ENCODE measurements around the gene SKI.
A peak's percentile ranks its signal among the peaks of the same experiment; 100 is the strongest.
"Not testable (repeated sequence)": the region's sequence is repeated elsewhere in the genome, so short reads cannot be mapped to it uniquely, and the experiment has no call there.

The SKI gene

DNA sequence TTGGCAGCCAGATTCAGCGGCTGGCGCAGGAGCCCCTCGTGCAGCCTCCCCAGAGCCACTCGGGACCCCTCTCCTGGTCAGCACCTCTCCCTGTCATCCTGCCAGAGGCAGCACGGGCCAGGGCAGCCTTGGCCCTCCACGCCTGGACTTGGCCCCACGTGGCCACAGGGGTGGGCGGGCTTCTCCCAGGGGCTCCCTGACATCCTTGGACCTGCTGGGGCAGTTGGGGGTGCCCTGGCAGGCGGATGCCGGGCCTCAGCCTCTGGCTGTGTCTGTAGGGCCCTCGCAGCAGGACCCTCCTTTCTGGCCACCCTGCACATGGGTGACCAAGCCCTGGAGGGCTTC, 103.1 kb downstream of the SKI start:
- no peaks in the 10 kb centered on the region for H3K36me3 Mint-ChIP-seq (ENCODE audit: low read depth)
- peaks cover 60% of the 10 kb centered on the region for H3K4me1 Mint-ChIP-seq
- H3K27me3 Mint-ChIP-seq (ENCODE audit: low read depth) = peaks cover 7% of the 10 kb centered on the region
- TF ChIP-seq, protein P1, sequence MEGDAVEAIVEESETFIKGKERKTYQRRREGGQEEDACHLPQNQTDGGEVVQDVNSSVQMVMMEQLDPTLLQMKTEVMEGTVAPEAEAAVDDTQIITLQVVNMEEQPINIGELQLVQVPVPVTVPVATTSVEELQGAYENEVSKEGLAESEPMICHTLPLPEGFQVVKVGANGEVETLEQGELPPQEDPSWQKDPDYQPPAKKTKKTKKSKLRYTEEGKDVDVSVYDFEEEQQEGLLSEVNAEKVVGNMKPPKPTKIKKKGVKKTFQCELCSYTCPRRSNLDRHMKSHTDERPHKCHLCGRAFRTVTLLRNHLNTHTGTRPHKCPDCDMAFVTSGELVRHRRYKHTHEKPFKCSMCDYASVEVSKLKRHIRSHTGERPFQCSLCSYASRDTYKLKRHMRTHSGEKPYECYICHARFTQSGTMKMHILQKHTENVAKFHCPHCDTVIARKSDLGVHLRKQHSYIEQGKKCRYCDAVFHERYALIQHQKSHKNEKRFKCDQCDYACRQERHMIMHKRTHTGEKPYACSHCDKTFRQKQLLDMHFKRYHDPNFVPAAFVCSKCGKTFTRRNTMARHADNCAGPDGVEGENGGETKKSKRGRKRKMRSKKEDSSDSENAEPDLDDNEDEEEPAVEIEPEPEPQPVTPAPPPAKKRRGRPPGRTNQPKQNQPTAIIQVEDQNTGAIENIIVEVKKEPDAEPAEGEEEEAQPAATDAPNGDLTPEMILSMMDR (IDR thresholded peaks at IDR 0.05; ENCODE audit: unreplicated experiment in 3 of 3) = no peak
- H3K9me3 Mint-ChIP-seq = no peaks in the 10 kb centered on the region
- H3K27ac Mint-ChIP-seq = peak overlapping the region in 2 of 3 experiments; percentile 94 to 98
- H3K4me3 Mint-ChIP-seq = no peak overlapping the region

GRCh38 chr1:2331580-2331979, 103.5 kb downstream of the SKI start:
- H3K27me3 Mint-ChIP-seq (ENCODE audit: low read depth); H3K4me3 Mint-ChIP-seq; H3K9me3 Mint-ChIP-seq; H3K36me3 Mint-ChIP-seq (ENCODE audit: low read depth): not testable (repeated sequence)
- Mint-ChIP-seq H3K4me1 (peaks cover 59% of the 10 kb centered on the region), H3K27ac (peak overlapping the region in 2 of 3 experiments; percentile 73 to 84)

DNA sequence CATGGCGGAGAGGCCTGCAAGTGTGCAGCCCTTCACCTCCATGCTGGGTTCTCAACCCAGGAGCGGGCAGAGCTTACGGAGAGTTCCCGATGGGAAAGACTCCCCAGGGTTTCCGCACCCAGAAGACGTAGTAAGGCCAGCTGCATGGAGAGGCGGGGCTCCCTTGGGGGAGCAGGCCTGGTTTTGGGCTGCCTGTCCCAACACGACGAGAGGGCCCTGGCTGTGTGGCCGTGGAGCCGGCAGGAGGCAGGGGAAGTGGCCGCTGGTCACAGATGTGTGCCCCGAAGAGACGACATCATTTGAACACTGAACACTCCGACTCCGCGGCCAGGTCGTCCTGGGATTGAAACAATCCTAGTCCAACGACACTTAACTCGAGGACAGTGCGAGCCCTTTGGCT, 106.2 kb downstream of the SKI start:
- Mint-ChIP-seq H3K27ac (peak overlapping the region; percentile 28 to 86 (median 64)), H3K9me3 (no peaks in the 10 kb centered on the region), H3K36me3 (ENCODE audit: low read depth) (no peaks in the 10 kb centered on the region), H3K4me1 (peaks cover 40% of the 10 kb centered on the region), H3K27me3 (ENCODE audit: low read depth) (peaks cover 4% of the 10 kb centered on the region), H3K4me3 (peak overlapping the region in 1 of 3 experiments; percentile 34)
- TF ChIP-seq, protein P1 (IDR thresholded peaks at IDR 0.05; ENCODE audit: unreplicated experiment in 3 of 3) = no peak

GRCh38 chr1:2334883-2335534, 106.9 kb downstream of the SKI start:
- H3K27me3 Mint-ChIP-seq (ENCODE audit: low read depth) = peaks cover 4% of the 10 kb centered on the region
- H3K4me3 Mint-ChIP-seq = peak overlapping the region in 1 of 3 experiments; percentile 65
- no peaks in the 10 kb centered on the region for H3K9me3 Mint-ChIP-seq
- peak overlapping the region; percentile 28 to 86 (median 64) for H3K27ac Mint-ChIP-seq
- H3K4me1 Mint-ChIP-seq = peaks cover 40% of the 10 kb centered on the region
- TF ChIP-seq, protein P1 (IDR thresholded peaks at IDR 0.05; ENCODE audit: unreplicated experiment in 3 of 3) = no peak
- no peaks in the 10 kb centered on the region for H3K36me3 Mint-ChIP-seq (ENCODE audit: low read depth)

GRCh38 chr1:2335721-2336455, 107.8 kb downstream of the SKI start:
- Mint-ChIP-seq H3K4me3 (peak overlapping the region in 2 of 3 experiments; percentile 66 to 86), H3K36me3 (ENCODE audit: low read depth) (no peaks in the 10 kb centered on the region), H3K27ac (peak overlapping the region in 2 of 3 experiments; percentile 86 to 87), H3K9me3 (no peaks in the 10 kb centered on the region), H3K4me1 (peaks cover 32% of the 10 kb centered on the region), H3K27me3 (ENCODE audit: low read depth) (peaks cover 4% of the 10 kb centered on the region)
- TF ChIP-seq, protein P1 (IDR thresholded peaks at IDR 0.05; ENCODE audit: unreplicated experiment in 3 of 3) = no peak

DNA sequence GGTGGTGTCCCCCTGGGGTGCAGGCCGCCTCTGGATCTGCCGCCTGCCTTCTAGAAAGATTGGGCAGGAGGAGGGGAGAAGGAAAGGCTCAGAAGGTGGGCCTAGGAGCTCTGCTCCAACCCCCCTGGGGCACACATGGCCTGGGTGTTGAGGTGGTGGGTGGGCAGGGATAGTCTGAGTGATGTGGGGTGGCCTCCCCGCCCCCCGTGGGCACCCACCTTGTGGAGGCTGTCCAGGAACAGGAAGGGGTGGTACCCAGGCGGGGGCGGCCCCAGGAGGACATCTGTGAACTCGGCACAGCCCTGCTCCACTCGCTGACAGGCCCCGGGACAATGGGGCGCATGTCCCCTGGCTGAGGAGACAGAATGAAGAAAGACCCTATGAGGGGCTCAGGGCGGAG, 108.4 kb downstream of the SKI start:
- no peaks in the 10 kb centered on the region for H3K9me3 Mint-ChIP-seq
- peaks cover 31% of the 10 kb centered on the region for H3K4me1 Mint-ChIP-seq
- H3K4me3 Mint-ChIP-seq = no peak overlapping the region
- H3K27ac Mint-ChIP-seq = peak overlapping the region in 1 of 3 experiments; percentile 86
- TF ChIP-seq, protein P1 (IDR thresholded peaks at IDR 0.05; ENCODE audit: unreplicated experiment in 3 of 3) = no peak
- peaks cover 4% of the 10 kb centered on the region for H3K27me3 Mint-ChIP-seq (ENCODE audit: low read depth)
- H3K36me3 Mint-ChIP-seq (ENCODE audit: low read depth) = no peaks in the 10 kb centered on the region

Measured in nephron (organoid).